ENCODE measurements around the gene DOCK1.

DOCK1 gene

GRCh38 chr10:127420138-127420684, 515.0 kb downstream of the DOCK1 start:
- H3K9me3 ChIP-seq (ENCODE audit: insufficient read depth, low read length, severe bottlenecking) = no peaks in the 10 kb centered on the region
- no peaks in the 10 kb centered on the region for H3K27me3 ChIP-seq (ENCODE audit: insufficient read depth, low read length, poor library complexity)
- H3K9ac ChIP-seq (ENCODE audit: low read depth, low read length) = no peak overlapping the region
- no peak for ATAC-seq (ENCODE audit: insufficient read depth, low read depth)
- no peak overlapping the region for H3K4me3 ChIP-seq (ENCODE audit: low read depth in 1 of 2, low read length in 2 of 2)
- no peaks in the 10 kb centered on the region for H3K4me1 ChIP-seq (ENCODE audit: insufficient read depth, low read length)
- no peak overlapping the region for H3K4me2 ChIP-seq (ENCODE audit: insufficient read depth, low read length)
- no peak for DNase-seq
- no peak for TF ChIP-seq CTCF (IDR thresholded peaks at IDR 0.05; ENCODE audit: borderline replicate concordance, extremely low read depth, low read length, poor library complexity, severe bottlenecking)
- no peak for TF ChIP-seq EZH2 (IDR thresholded peaks at IDR 0.05; ENCODE audit: borderline replicate concordance, low read depth, low read length, severe bottlenecking)
- no peaks in the 10 kb centered on the region for H3K79me2 ChIP-seq (ENCODE audit: insufficient read depth, low read length)
- H4K20me1 ChIP-seq (ENCODE audit: insufficient read depth, low read length) = no peaks in the 10 kb centered on the region
- H3K36me3 ChIP-seq (ENCODE audit: insufficient read depth, low read length) = no peaks in the 10 kb centered on the region
- no peak overlapping the region for H2AFZ ChIP-seq (ENCODE audit: low read depth, low read length)
- H3K27ac ChIP-seq (ENCODE audit: low read length) = no peak overlapping the region

DNA sequence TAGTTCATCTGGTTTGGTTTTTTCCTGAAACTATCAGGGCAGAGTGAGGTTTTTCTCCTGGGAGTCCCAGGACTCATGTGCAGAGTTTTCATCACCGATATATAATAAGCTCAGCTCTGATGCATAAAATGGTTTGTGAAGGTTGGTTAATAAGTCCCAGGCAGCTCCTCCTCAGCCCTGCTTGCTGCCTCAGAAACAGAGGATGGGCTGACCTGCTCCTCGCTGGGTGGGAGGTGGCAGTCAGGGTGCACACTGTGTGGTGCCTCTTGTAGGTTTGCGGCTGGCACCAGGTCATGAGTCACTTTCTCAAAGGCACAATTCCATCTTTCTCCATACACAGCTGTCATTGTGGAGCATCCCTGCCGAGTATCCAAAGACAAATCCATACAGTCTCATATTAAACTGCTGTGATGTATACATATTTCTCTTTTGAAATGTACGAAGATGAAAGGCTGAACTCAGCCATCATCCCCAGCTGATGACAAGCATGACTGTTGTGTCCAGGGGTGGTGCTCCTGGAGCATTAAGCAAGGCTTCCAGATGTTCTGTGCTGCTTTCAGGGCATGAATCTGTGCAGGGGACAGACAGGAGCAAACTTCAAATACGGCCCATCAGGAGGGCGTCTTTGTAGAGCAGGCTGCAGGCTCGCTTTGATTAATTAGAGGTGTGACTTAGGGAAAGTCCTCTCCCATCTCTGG, 518.1 kb downstream of the DOCK1 start:
- Histone ChIP-seq H3K4me2 (ENCODE audit: insufficient read depth, low read length) (no peak overlapping the region), H3K4me3 (ENCODE audit: low read depth in 1 of 2, low read length in 2 of 2) (no peak overlapping the region), H3K27me3 (ENCODE audit: insufficient read depth, low read length, poor library complexity) (no peaks in the 10 kb centered on the region), H2AFZ (ENCODE audit: low read depth, low read length) (no peak overlapping the region), H3K9me3 (ENCODE audit: insufficient read depth, low read length, severe bottlenecking) (no peaks in the 10 kb centered on the region), H3K4me1 (ENCODE audit: insufficient read depth, low read length) (no peaks in the 10 kb centered on the region), H3K36me3 (ENCODE audit: insufficient read depth, low read length) (no peaks in the 10 kb centered on the region), H3K79me2 (ENCODE audit: insufficient read depth, low read length) (no peaks in the 10 kb centered on the region), H3K9ac (ENCODE audit: low read depth, low read length) (no peak overlapping the region), H4K20me1 (ENCODE audit: insufficient read depth, low read length) (no peaks in the 10 kb centered on the region), H3K27ac (ENCODE audit: low read length) (no peak overlapping the region)
- TF ChIP-seq EZH2 (IDR thresholded peaks at IDR 0.05; ENCODE audit: borderline replicate concordance, low read depth, low read length, severe bottlenecking) (no peak), CTCF (IDR thresholded peaks at IDR 0.05; ENCODE audit: borderline replicate concordance, extremely low read depth, low read length, poor library complexity, severe bottlenecking) (no peak)
- no peak for ATAC-seq (ENCODE audit: insufficient read depth, low read depth)
- DNase-seq = no peak

DNA sequence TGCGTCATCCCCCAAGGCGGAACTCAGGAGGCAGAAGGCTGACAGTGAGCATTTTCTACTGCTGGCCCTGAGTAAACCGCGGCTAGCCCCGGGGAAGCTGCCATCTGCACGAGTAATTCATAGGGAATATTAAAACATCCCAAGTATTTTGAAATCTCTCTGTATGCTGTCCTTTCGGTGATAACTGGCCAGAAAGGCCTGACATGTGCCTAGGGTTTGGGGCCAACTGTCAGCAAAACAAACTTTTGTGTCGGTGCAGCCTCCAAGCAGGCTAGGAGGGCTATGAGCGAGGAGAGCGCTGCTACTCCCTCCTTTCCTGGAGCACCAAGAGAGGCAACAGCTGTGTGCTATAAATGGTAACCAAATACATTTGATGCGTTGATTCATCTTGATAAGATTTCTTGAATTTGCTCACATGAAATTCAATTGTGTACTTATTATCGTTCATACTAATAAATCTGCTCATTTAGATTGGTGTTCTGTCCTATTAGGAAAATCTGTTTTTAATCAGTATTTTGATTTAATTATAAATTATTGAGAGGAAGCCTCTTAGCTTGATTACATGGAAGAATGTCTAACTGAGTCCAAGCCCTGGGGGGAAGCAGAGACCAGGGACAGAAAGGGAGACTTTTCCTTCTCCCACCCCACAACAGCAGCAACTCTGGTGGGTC, 519.5 kb downstream of the DOCK1 start:
- Histone ChIP-seq H3K4me3 (ENCODE audit: low read depth in 1 of 2, low read length in 2 of 2) (no peak overlapping the region), H3K4me2 (ENCODE audit: insufficient read depth, low read length) (no peak overlapping the region), H3K36me3 (ENCODE audit: insufficient read depth, low read length) (no peaks in the 10 kb centered on the region), H3K27me3 (ENCODE audit: insufficient read depth, low read length, poor library complexity) (no peaks in the 10 kb centered on the region), H2AFZ (ENCODE audit: low read depth, low read length) (no peak overlapping the region), H3K4me1 (ENCODE audit: insufficient read depth, low read length) (no peaks in the 10 kb centered on the region), H3K9ac (ENCODE audit: low read depth, low read length) (no peak overlapping the region), H3K27ac (ENCODE audit: low read length) (no peak overlapping the region), H4K20me1 (ENCODE audit: insufficient read depth, low read length) (no peaks in the 10 kb centered on the region), H3K79me2 (ENCODE audit: insufficient read depth, low read length) (no peaks in the 10 kb centered on the region), H3K9me3 (ENCODE audit: insufficient read depth, low read length, severe bottlenecking) (peaks cover 3% of the 10 kb centered on the region)
- no peak for TF ChIP-seq EZH2 (IDR thresholded peaks at IDR 0.05; ENCODE audit: borderline replicate concordance, low read depth, low read length, severe bottlenecking)
- TF ChIP-seq CTCF (IDR thresholded peaks at IDR 0.05; ENCODE audit: borderline replicate concordance, extremely low read depth, low read length, poor library complexity, severe bottlenecking) = no peak
- DNase-seq (no peak), ATAC-seq (ENCODE audit: insufficient read depth, low read depth) (no peak)

Measured in DND-41 (cell line).